Ishikawa (cell line): Measurements from ENCODE around the gene ST6GALNAC3.

Source experiments
- CEBPB ChIP-seq: IDR thresholded peaks from 2 replicates; pipeline ENCODE4 v1.6.1; 2012
- CREB1 ChIP-seq: IDR thresholded peaks from 2 replicates; pipeline ENCODE4 v1.6.1; 2012; ENCODE audit warnings: low read depth
- EP300 ChIP-seq: IDR thresholded peaks from 2 replicates; pipeline ENCODE4 v1.6.1; 2012; ENCODE audit warnings: borderline replicate concordance
- ZBTB7A ChIP-seq: IDR thresholded peaks from 2 replicates; pipeline ENCODE4 v1.6.1; 2012; ENCODE audit warnings: low read depth

- TF ChIP-seq ZBTB7A, result no peak
- TF ChIP-seq EP300, result no peak
- TF ChIP-seq CEBPB, result no peak
- no peak for TF ChIP-seq CREB1
Measured at GRCh38 chr1:76661531-76661930, 587.0 kb downstream of the ST6GALNAC3 start.
